Activated CD4-positive, alpha-beta T cell treated with anti-CD3 and anti-CD28 coated beads, Interleukin-2, Interleukin-6, amounts not matched to agents 100 ng/mL and 50 ng/mL, durations not matched to agents 16 hours and 8 hours (primary cell): ENCODE measurements around the gene MYEOV.
A peak's percentile ranks its signal among the peaks of the same experiment; 100 is the strongest.

Experiments used
- DNase-seq: peaks from one replicate; pipeline ENCODE4 v3.0.0-alpha.2; 2020

MYEOV gene

GRCh38 chr11:69287968-69288882 lies 5.7 kb upstream of the MYEOV start:
- no peak for DNase-seq

GRCh38 chr11:69288883-69289242 lies 5.1 kb upstream of the MYEOV start:
- no peak for DNase-seq

- no peak for DNase-seq
Observed at GRCh38 chr11:69290806-69291205, 3.1 kb upstream of the MYEOV start.

GRCh38 chr11:69291459-69292110 lies 2.4 kb upstream of the MYEOV start:
- DNase-seq: no peak

- peak; percentile 58 for DNase-seq
Observed at GRCh38 chr11:69292221-69292648, 1.7 kb upstream of the MYEOV start.

- no peak for DNase-seq
Observed at GRCh38 chr11:69293087-69293486, 868 bp upstream of the MYEOV start.

- DNase-seq: no peak
Observed at GRCh38 chr11:69294571-69295078, 670 bp downstream of the MYEOV start.

GRCh38 chr11:69295079-69295994 lies 1.4 kb downstream of the MYEOV start:
- no peak for DNase-seq

GRCh38 chr11:69295995-69296889 lies 2.3 kb downstream of the MYEOV start:
- no peak for DNase-seq

- DNase-seq: peak; percentile 90
Observed at GRCh38 chr11:69296890-69297786, 3.2 kb downstream of the MYEOV start.

- DNase-seq: peak; percentile 27
Observed at GRCh38 chr11:69297787-69298266, 3.9 kb downstream of the MYEOV start.

- peak; percentile 69 for DNase-seq
Observed at GRCh38 chr11:69298267-69299022, 4.5 kb downstream of the MYEOV start.

- no peak for DNase-seq
Observed at GRCh38 chr11:69299023-69299461, 5.1 kb downstream of the MYEOV start.

GRCh38 chr11:69299572-69299971 lies 5.6 kb downstream of the MYEOV start:
- no peak for DNase-seq

- DNase-seq: no peak
Observed at GRCh38 chr11:69300120-69301060, 6.4 kb downstream of the MYEOV start.

- DNase-seq: no peak
Observed at GRCh38 chr11:69301081-69301454, 7.1 kb downstream of the MYEOV start.

GRCh38 chr11:69301455-69302401 lies 7.8 kb downstream of the MYEOV start:
- peak; percentile 34 for DNase-seq
